Psoas muscle (tissue), 8 donors: ENCODE results near the gene PTPRN. TPM values are rescaled to one million over a fixed set of nuclear protein-coding genes. Genes with fewer than 3 reads are reported as not detected.
A peak's percentile ranks its signal among the peaks of the same experiment; 100 is the strongest.

ENCODE experiments used
- ATAC-seq, 4 donors: fragments of 200-7000 bp; cut with Tn5 transposase; one replicate each; pipeline ENCODE4 v1.9.1; 2020; ENCODE audit warnings: moderate library complexity in 3 of 4, mild to moderate bottlenecking in 2 of 4
- DNase-seq, 2 donors: peaks; one replicate each; pipeline ENCODE4 v3.0.0-alpha.2; 2020
- H3K27ac ChIP-seq: fragments of 200-600 bp; one replicate; pipeline ENCODE4 v1.8.0; 2022
- H3K27me3 ChIP-seq, 3 donors: fragments of 200-600 bp in 1 of 3; one replicate each; pipeline versions ENCODE4 v1.6.1 to v1.8.0; 2013 to 2022; ENCODE audit warnings: low read length in 2 of 3, mild to moderate bottlenecking in 2 of 3, moderate library complexity in 1 of 3; ENCODE audit not compliant: insufficient read depth in 3 of 3
- H3K36me3 ChIP-seq, 2 donors: fragments of 200-600 bp in 1 of 2; one replicate each; pipeline versions ENCODE4 v1.6.1 to v1.8.0; 2013 to 2022; ENCODE audit warnings: low read depth in 1 of 2, mild to moderate bottlenecking in 1 of 2, moderate library complexity in 1 of 2; ENCODE audit not compliant: insufficient read depth in 1 of 2
- H3K4me1 ChIP-seq: fragments of 200-600 bp; one replicate; pipeline ENCODE4 v1.8.0; 2022
- H3K4me3 ChIP-seq: fragments of 200-600 bp; one replicate; pipeline ENCODE4 v1.8.0; 2022; ENCODE audit warnings: mild to moderate bottlenecking
- H3K9me3 ChIP-seq: fragments of 200-600 bp; one replicate; pipeline ENCODE4 v1.8.0; 2022
- WGBS, 3 donors: extraction: QIAGEN DNeasy Blood & Tissue Kit; methylation state at CpG; one replicate each; pipeline versions ENCODE4 v1.1.6 to v1.1.7; 2013; 5-methylcytosine and 5-hydroxymethylcytosine counted together
- intact Hi-C, 2 donors: fragments of 100-400 bp; cut with DNase I; formaldehyde crosslinking; loops; one replicate each; pipeline versions ENCODE4 v1.11.0 to v1.14.2; 2022
- polyA plus RNA-seq, 3 donors: library from polyadenylated mRNA; stranded (reverse); fragments of 200-250 nt; gene quantifications; one replicate each; pipeline ENCODE4 v1.2.3, GENCODE V29; 2013
- total RNA-seq, 4 donors: library from RNA; stranded (reverse); fragmentation: NEBNext Ultra II Directional in 2 of 4; extraction: Animal tissue kit (Norgen Biotek cat#: 25700) in 2 of 4; gene quantifications; one replicate each; pipeline versions ENCODE4 v1.2.1 to v1.2.4, GENCODE V29; 2021 to 2023
- TF ChIP-seq, protein P1 (sequence below): fragments of 200-600 bp; IDR thresholded peaks from one replicate; pipeline ENCODE4 v1.8.0; 2022; ENCODE audit warnings: antibody characterized with exemption
- donor health status: healthy with polysubstance abuse.
- donor health status: DM: no; HTN: no; CAD: no; lungs with moderate emphysema.
- donor health status: Bipolar disorder and iron deficiency.
- donor health status: healthy.
- donor health status: DM: yes; HTN: yes; CAD: no.
- donor health status: DM: no; HTN: no; CAD: no.
- donor health status: DM: no; HTN: no; CAD: no.
- donor health status: DM: yes; HTN: yes; CAD: no.

Gene PTPRN
- total and polyA plus RNA-seq, 7 donors = 0.03 to 1.1 (median 0.17) TPM; not detected in 2

DNA sequence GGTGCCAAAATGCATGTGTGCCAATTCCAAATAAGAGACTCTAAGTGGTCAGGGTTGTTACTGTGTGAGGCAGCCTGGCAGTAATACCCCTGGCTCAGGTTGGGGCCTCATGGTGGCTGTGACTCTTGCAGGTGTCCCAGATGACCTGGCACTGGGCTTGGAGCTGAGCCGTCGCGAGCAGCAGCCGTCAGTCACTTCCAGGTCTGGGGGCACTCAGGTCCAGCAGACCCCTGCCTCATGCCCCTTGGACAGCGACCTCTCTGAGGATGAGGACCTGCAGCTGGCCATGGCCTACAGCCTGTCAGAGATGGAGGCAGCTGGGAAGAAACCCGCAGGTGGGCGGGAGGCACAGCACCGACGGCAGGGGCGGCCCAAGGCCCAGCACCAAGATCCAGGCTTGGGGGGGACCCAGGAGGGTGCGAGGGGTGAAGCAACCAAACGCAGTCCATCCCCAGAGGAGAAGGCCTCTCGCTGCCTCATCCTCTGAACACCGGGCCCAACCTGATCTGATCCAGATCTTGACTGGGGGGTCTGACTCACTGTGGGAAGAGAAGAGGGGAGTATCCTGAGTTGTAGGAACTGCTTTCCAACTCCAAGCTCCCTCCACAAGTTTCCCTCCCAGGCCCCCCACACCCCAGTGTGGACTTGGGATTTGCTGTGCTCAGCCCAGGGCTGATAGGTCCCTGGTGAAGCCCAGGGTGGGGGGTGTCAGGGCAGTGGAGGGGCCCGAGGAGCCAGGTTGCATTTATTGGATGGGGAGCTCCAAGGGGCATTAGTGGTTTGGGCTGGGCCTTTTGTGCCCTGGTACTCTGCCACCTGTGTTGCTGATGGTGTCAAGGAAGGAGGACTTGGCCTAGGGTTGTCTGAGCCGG lies 24.5 kb downstream of the PTPRN start:
- no peak for ATAC-seq
- Histone ChIP-seq H3K9me3 (no peaks in the 10 kb centered on the region), H3K27me3 (no peaks in the 10 kb centered on the region), H3K4me1 (peaks cover 15% of the 10 kb centered on the region), H3K27ac (no peak overlapping the region), H3K36me3 (peaks cover 0 to 67% of the 10 kb centered on the region in 2 donors), H3K4me3 (no peak overlapping the region)
- TF ChIP-seq, protein P1, sequence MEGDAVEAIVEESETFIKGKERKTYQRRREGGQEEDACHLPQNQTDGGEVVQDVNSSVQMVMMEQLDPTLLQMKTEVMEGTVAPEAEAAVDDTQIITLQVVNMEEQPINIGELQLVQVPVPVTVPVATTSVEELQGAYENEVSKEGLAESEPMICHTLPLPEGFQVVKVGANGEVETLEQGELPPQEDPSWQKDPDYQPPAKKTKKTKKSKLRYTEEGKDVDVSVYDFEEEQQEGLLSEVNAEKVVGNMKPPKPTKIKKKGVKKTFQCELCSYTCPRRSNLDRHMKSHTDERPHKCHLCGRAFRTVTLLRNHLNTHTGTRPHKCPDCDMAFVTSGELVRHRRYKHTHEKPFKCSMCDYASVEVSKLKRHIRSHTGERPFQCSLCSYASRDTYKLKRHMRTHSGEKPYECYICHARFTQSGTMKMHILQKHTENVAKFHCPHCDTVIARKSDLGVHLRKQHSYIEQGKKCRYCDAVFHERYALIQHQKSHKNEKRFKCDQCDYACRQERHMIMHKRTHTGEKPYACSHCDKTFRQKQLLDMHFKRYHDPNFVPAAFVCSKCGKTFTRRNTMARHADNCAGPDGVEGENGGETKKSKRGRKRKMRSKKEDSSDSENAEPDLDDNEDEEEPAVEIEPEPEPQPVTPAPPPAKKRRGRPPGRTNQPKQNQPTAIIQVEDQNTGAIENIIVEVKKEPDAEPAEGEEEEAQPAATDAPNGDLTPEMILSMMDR = no peak
- 77 to 85% (median 80%) methylated on average over 15 to 16 of the region's 16 CpGs for WGBS, 3 donors
- DNase-seq = no peak
- intact Hi-C loops = loop anchor here in 1 of 2 donors (5.0 kb wide), 1 partner anchor 103 kb away; the partner anchor contains the start of gene DNPEP

DNA sequence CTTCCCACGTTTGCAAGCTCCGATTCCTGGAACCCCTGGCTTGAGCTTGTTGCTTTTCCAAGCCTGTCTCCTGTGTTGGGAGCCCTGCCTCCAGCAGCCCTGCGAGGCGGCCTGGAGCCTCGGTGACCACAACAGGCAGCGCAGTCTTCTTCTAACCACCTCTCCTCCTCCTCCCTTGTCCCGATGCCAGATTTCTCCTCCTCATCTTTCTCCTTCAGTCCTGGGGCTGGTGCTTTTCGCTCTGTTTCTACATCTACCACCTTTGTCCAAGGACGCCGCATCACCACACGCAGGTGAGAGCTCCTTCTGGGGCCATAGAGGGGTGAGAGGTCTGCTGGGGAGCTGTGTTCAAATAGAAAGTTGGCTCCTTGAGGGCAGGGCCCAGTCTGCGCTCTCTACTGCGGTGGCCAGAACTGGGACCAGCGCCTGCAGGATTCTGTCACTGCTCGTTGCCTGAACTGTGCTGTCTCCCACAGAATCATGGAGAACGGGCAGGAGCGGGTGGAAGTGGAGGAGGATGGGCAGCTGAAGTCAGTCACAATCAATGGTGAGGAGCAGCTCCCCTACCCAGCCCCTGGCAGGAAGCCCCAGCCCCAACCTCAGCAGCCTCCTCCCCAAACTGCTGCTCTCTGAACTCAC lies 26.1 kb downstream of the PTPRN start:
- TF ChIP-seq, protein P1 = no peak
- ATAC-seq (no peak), DNase-seq (no peak)
- H3K27ac ChIP-seq = no peak overlapping the region
- 85 to 88% (median 86%) methylated on average over 17 of the region's 17 CpGs for WGBS, 3 donors
- H3K27me3 ChIP-seq = no peaks in the 10 kb centered on the region
- intact Hi-C loops = loop anchor here in 1 of 2 donors (5.0 kb wide), 1 partner anchor 104 kb away; the partner anchor contains the start of gene DNPEP
- H3K9me3 ChIP-seq = no peaks in the 10 kb centered on the region
- H3K36me3 ChIP-seq = peaks cover 0 to 67% of the 10 kb centered on the region in 2 donors
- no peak overlapping the region for H3K4me3 ChIP-seq
- peaks cover 22% of the 10 kb centered on the region for H3K4me1 ChIP-seq

DNA sequence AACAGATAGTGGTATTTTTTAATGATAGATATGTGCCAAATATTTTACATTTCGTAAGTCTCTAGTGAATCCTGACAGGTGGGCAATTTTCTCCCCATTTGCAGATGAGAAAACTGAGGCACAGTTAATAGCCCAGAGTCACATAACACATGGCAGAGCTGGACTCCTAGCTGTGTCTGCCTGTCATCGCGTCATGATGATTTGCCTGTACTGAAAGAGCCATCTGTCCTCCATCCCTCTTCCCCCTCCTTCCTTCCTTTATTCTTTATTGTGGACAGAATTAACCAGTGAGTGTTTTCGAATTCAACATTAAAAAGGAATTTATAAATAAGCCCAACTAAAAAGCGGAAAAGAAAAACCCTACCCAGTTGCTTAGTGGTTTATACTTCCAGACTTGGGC lies 26.8 kb downstream of the PTPRN start:
- Histone ChIP-seq H3K4me3 (no peak overlapping the region), H3K36me3 (peaks cover 0 to 67% of the 10 kb centered on the region in 2 donors), H3K4me1 (peaks cover 29% of the 10 kb centered on the region), H3K27ac (no peak overlapping the region), H3K27me3 (no peaks in the 10 kb centered on the region), H3K9me3 (no peaks in the 10 kb centered on the region)
- 73 to 84% (median 77%) methylated on average over 5 of the region's 5 CpGs for WGBS, 3 donors
- TF ChIP-seq, protein P1 = no peak
- intact Hi-C loops = loop anchor here in 1 of 2 donors (5.0 kb wide), 1 partner anchor 105 kb away; the partner anchor contains the start of gene DNPEP
- DNase-seq = no peak
- no peak for ATAC-seq

DNA sequence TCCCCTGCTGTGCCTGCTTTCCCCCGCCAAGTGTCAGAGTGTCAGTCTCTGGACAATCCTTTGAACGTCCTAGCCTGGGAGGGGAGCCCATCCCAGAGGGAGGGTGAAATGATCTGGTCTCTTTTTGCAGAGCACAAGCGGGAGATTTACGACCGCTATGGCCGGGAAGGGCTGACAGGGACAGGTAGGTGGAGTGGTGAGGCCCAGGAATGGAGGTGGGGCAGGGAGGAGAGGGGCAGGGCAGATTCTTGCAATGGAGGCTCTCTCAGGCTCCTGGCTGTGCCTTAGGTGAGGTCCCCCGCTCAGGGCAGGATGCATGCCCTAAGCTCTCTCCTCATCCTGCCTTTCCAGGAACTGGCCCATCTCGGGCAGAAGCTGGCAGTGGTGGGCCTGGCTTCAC lies 27.6 kb downstream of the PTPRN start:
- peak overlapping the region; percentile 30 for H3K27ac ChIP-seq
- no peak overlapping the region for H3K4me3 ChIP-seq
- intact Hi-C loops = loop anchor here in 1 of 2 donors (5.0 kb wide), 1 partner anchor 106 kb away; the partner anchor contains the start of gene DNPEP
- H3K36me3 ChIP-seq = peaks cover 0 to 63% of the 10 kb centered on the region in 2 donors
- WGBS, 3 donors = 69 to 76% (median 74%) methylated on average over 8 of the region's 8 CpGs
- H3K9me3 ChIP-seq = no peaks in the 10 kb centered on the region
- no peaks in the 10 kb centered on the region for H3K27me3 ChIP-seq
- peaks cover 30% of the 10 kb centered on the region for H3K4me1 ChIP-seq
- ATAC-seq = no peak
- TF ChIP-seq, protein P1 = no peak
- no peak for DNase-seq
